Activated naive CD8-positive, alpha-beta T cell treated with anti-CD3 and anti-CD28 coated beads, Interleukin-2, amount 10 ng/mL, durations not matched to agents 7 days and 5 days (primary cell): ENCODE results near the gene EFNB2. TPM values are rescaled to one million over a fixed set of nuclear protein-coding genes. Genes with fewer than 3 reads are reported as not detected.

Experiments
- ATAC-seq: fragments of 150-1000 bp; cut with Tn5 transposase; one replicate; pipeline ENCODE4 v1.10.0; 2021; ENCODE audit warnings: low read depth, moderate library complexity
- POLR2A ChIA-PET: fragments of 350-600 bp; sonication (Branson Sonifier 250); formaldehyde crosslinking; loops from one replicate; lab custom pipeline; 2021; ENCODE audit warnings: antibody characterized with exemption; lab: Charles Lee
- DNase-seq: peaks from one replicate; pipeline ENCODE4 v3.0.0; 2021
- H3K27ac Mint-ChIP-seq: one replicate; pipeline ENCODE4 v1.8.0; 2022; ENCODE audit warnings: mild to moderate bottlenecking, mixed read lengths
- H3K27me3 Mint-ChIP-seq: one replicate; pipeline ENCODE4 v1.8.0; 2022; ENCODE audit warnings: mild to moderate bottlenecking, moderate library complexity, mixed read lengths
- H3K36me3 Mint-ChIP-seq: one replicate; pipeline ENCODE4 v1.8.0; 2021; ENCODE audit warnings: mild to moderate bottlenecking, mixed read lengths
- H3K4me1 Mint-ChIP-seq: one replicate; pipeline ENCODE4 v1.8.0; 2021; ENCODE audit warnings: mixed read lengths
- H3K4me3 Mint-ChIP-seq: one replicate; pipeline ENCODE4 v1.8.0; 2022; ENCODE audit warnings: mild to moderate bottlenecking, moderate library complexity, mixed read lengths
- H3K9me3 Mint-ChIP-seq: one replicate; pipeline ENCODE4 v1.8.0; 2021; ENCODE audit warnings: mixed read lengths
- total RNA-seq, 2 experiments: library from RNA; stranded (reverse); gene quantifications; one replicate each; pipeline ENCODE4 v1.2.3, GENCODE V29; 2021

Gene EFNB2
- total RNA-seq, 2 experiments from 2014 or later, result 0.14 to 0.23 TPM

DNA sequence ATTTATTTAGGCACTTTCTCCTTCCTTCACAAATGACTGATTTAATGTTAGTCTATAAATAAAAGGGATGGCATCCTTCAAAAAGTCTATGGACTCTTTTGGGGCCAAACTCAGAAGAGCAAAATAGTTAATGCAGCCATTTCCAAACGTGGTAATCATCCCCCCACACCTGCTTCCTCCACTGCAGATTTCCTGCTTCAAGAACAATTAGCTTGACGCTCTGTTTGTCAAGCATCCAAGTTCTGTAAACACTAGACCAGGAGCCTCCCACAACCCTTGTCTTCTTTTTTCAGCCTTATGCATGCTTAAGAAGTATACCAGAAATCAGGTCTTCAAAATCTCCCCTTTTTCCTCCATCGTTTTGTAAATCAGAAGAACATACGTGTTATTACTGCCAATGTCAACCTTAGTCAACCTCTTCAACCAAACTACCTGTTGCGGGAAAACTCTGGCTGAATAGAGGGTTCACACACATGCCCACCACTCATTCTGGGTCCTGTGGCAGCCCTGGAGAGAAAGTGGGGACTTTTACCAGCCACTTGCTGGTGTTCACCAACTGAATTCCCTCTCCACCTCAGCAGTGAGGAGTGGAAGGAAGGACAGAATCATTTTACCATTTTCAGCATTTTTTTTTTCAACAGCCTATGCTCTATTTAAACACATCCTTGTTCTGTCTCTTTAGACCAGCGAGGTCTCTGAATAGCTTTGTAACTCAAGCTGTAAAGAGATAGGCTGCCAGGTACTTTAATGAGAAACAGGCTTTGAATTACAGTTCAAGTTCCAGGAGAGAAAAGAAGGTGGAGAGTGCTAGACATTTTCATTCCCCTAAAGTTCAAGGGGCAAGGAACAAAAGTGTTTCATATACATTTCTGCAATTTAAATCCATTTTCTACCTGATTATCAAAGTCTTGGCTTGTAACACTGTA, 39.1 kb downstream of the EFNB2 start:
- Mint-ChIP-seq H3K36me3 (no peaks in the 10 kb centered on the region), H3K4me1 (peaks cover 17% of the 10 kb centered on the region), H3K27me3 (peaks cover 74% of the 10 kb centered on the region), H3K9me3 (no peaks in the 10 kb centered on the region), H3K27ac (no peak overlapping the region), H3K4me3 (no peak overlapping the region)
- ATAC-seq (no peak), DNase-seq (no peak)
- POLR2A ChIA-PET, result no interaction called here

DNA sequence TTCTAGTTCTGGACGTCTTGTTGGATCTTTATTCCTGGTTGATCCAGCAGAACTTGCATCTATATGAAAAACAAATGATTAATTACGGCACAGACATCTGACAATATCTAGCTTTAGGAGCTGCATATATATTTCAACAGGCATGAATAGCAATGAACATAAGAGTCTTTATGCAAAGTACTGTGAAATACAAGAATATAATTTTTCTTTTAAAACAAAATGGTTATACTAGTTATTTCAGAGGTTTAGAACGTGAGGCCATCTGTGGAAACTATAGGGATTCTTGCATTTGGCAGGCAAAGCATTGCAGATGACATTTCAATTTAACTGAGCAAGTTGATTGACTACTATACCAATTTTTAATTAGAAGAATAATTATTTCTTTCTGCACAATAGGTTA, 40.5 kb downstream of the EFNB2 start:
- Mint-ChIP-seq H3K9me3 (no peaks in the 10 kb centered on the region), H3K4me3 (no peak overlapping the region), H3K4me1 (peaks cover 17% of the 10 kb centered on the region), H3K27me3 (peaks cover 72% of the 10 kb centered on the region), H3K36me3 (no peaks in the 10 kb centered on the region), H3K27ac (no peak overlapping the region)
- POLR2A ChIA-PET, result no interaction called here
- no peak for ATAC-seq
- no peak for DNase-seq

DNA sequence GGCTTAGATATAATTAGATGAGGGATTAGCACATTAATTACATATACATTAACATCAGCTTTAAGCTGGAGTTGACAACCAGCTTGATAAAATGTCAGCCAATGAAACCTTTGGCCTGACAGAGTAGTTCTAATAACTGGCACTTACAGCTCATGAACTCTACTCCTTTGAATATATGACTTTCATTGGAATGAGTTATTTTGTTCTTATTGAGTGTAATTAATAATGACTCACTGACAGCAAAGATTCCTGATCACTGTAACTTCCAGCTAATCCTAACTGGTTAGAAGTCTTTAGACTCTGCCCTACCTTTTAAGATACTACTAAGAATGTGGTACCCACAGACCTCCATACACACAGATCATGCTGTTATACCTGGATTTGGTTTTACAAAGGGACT, 41.0 kb downstream of the EFNB2 start:
- peaks cover 17% of the 10 kb centered on the region for H3K4me1 Mint-ChIP-seq
- H3K36me3 Mint-ChIP-seq, result no peaks in the 10 kb centered on the region
- H3K9me3 Mint-ChIP-seq, result no peaks in the 10 kb centered on the region
- peaks cover 70% of the 10 kb centered on the region for H3K27me3 Mint-ChIP-seq
- no peak overlapping the region for H3K4me3 Mint-ChIP-seq
- ATAC-seq, result no peak
- no peak overlapping the region for H3K27ac Mint-ChIP-seq
- POLR2A ChIA-PET, result no interaction called here
- DNase-seq, result no peak

GRCh38 chr13:106493533-106494220, 41.8 kb downstream of the EFNB2 start:
- no peaks in the 10 kb centered on the region for H3K36me3 Mint-ChIP-seq
- DNase-seq (no peak), ATAC-seq (peak; percentile 68)
- H3K4me3 Mint-ChIP-seq, result peak overlapping the region; percentile 12
- POLR2A ChIA-PET, result no interaction called here
- H3K27me3 Mint-ChIP-seq, result peaks cover 69% of the 10 kb centered on the region
- H3K4me1 Mint-ChIP-seq, result peaks cover 17% of the 10 kb centered on the region
- no peak overlapping the region for H3K27ac Mint-ChIP-seq
- H3K9me3 Mint-ChIP-seq, result no peaks in the 10 kb centered on the region

GRCh38 chr13:106492588-106493475, 42.6 kb downstream of the EFNB2 start:
- no peak for DNase-seq
- no peak overlapping the region for H3K4me3 Mint-ChIP-seq
- H3K27ac Mint-ChIP-seq, result no peak overlapping the region
- no peaks in the 10 kb centered on the region for H3K36me3 Mint-ChIP-seq
- H3K9me3 Mint-ChIP-seq, result no peaks in the 10 kb centered on the region
- peaks cover 64% of the 10 kb centered on the region for H3K27me3 Mint-ChIP-seq
- POLR2A ChIA-PET, result no interaction called here
- no peak for ATAC-seq
- peaks cover 17% of the 10 kb centered on the region for H3K4me1 Mint-ChIP-seq

DNA sequence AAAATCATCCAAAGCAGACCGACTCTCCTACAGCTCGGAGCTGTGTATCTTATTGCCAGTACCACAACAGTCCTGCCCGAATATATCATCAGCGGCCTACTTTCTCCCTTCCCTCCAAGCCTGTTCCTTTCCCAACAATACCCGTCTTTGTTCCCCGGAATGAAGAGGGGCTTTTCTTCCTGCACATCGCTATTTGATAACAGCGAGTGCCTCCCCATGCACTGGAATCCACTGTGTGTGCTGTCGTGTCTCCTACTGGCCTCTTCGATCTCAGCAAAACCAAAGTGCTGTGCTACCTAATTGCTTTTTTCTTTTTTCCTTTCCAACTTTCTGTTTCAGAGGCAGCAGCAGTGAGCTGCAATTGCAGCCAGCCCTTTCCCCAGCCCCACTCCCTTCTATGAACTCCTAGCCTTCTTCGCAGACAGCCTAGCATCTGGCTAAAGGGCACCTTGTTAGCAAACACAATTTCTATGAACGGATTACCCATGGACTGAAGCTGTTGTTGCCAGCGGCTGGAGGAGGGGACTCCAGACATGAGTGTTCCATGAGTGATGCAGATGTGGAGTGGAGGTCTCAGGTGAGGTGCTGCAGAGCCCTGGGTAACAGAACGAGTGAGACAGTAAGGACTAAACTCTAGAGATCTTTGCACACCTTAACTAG, 43.4 kb downstream of the EFNB2 start:
- POLR2A ChIA-PET, result no interaction called here
- H3K9me3 Mint-ChIP-seq, result no peaks in the 10 kb centered on the region
- DNase-seq (no peak), ATAC-seq (no peak)
- H3K27me3 Mint-ChIP-seq, result peaks cover 58% of the 10 kb centered on the region
- no peaks in the 10 kb centered on the region for H3K36me3 Mint-ChIP-seq
- no peak overlapping the region for H3K27ac Mint-ChIP-seq
- peaks cover 17% of the 10 kb centered on the region for H3K4me1 Mint-ChIP-seq
- H3K4me3 Mint-ChIP-seq, result no peak overlapping the region

DNA sequence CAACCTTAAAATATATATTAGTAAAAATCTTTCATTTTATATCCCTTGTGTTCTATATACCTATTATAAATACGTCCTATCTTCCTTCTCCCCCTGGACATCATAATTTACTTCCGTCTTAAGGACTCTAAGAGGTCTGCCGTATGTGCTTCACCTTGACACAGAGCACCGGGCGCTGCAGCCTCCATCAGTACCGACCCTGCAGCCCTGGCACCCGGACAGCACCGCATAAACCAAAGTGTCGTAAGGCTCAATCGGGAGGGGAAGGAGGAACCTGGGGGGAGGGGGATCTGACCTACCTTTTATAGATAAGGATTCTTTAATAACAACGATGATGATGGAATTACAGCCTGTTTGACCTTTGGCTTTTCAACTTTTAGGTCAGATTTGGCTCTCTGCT, 44.0 kb downstream of the EFNB2 start:
- Mint-ChIP-seq H3K4me3 (no peak overlapping the region), H3K4me1 (peaks cover 17% of the 10 kb centered on the region), H3K27me3 (peaks cover 57% of the 10 kb centered on the region), H3K27ac (no peak overlapping the region), H3K9me3 (no peaks in the 10 kb centered on the region), H3K36me3 (no peaks in the 10 kb centered on the region)
- ATAC-seq, result no peak
- DNase-seq, result no peak
- POLR2A ChIA-PET, result no interaction called here

DNA sequence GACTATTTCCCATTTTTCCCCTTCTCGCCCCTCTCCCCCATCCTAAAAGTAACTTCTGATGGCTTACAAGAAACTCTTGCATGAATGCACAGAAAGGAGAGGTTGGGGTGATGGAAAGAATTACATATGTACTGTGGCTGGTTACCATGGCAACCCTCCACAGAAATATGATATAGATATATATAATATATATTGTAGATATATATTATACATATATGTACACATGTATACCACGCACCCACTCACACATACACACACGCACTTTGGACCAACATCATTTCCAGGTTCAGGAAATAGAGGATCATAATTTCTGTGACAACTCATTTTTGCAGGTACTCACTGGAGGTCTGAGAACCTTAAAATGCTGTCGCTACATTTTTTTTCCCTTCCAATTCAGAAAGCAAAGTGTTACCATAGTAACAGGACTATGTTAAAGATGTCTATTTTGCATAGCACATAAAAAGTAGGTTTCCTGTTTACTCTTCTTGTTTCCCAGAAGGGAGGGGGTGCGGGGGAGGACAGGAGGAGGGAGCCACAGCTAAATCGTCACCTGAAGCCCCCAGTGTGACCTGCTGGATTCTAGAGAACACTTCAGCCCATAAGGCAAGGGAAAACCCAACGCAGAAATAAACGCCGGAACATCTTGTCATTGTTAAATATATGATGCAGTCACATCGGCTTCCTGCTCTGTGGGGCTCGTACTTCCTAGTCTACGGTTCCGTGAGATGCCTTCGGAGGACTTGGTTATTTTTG, 44.7 kb downstream of the EFNB2 start:
- ATAC-seq, result no peak
- DNase-seq, result no peak
- peaks cover 52% of the 10 kb centered on the region for H3K27me3 Mint-ChIP-seq
- no peaks in the 10 kb centered on the region for H3K36me3 Mint-ChIP-seq
- H3K27ac Mint-ChIP-seq, result no peak overlapping the region
- H3K9me3 Mint-ChIP-seq, result no peaks in the 10 kb centered on the region
- POLR2A ChIA-PET, result no interaction called here
- H3K4me1 Mint-ChIP-seq, result peaks cover 17% of the 10 kb centered on the region
- H3K4me3 Mint-ChIP-seq, result peak overlapping the region; percentile 33

DNA sequence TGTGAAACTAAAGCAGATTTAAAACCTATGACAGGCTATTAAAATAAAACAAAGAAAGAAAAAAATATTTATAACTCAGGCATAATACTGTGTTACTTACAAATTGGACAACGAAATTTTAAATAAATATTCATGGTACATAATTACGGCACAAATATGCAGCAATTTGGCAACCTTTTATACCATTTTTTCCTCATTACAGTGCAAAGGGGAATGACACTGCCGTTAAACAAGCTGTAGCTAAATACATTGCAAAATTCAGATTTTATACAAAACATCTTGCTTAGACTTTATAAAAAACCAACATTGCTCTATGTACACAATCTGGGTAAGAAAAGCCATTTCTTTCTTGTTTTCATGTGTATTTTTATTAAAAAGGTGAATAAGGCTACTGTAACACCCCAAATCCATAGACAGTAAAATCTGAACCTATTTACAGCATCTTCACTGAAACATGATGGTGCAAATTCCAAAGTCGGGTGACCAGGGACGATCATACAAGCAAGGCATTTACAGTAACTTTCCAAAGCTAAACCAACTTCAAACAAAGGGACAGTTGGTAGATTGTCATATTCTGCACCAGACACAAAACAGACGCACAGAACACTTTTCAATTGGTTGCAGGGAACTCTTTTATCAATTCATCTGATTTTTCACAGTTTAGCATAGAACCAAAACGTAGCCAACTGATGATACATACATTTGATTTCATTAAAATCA, 45.5 kb downstream of the EFNB2 start:
- Mint-ChIP-seq H3K27me3 (peaks cover 47% of the 10 kb centered on the region), H3K36me3 (no peaks in the 10 kb centered on the region), H3K4me1 (peaks cover 17% of the 10 kb centered on the region), H3K9me3 (no peaks in the 10 kb centered on the region), H3K27ac (no peak overlapping the region), H3K4me3 (no peak overlapping the region)
- no peak for DNase-seq
- POLR2A ChIA-PET, result no interaction called here
- ATAC-seq, result no peak

DNA sequence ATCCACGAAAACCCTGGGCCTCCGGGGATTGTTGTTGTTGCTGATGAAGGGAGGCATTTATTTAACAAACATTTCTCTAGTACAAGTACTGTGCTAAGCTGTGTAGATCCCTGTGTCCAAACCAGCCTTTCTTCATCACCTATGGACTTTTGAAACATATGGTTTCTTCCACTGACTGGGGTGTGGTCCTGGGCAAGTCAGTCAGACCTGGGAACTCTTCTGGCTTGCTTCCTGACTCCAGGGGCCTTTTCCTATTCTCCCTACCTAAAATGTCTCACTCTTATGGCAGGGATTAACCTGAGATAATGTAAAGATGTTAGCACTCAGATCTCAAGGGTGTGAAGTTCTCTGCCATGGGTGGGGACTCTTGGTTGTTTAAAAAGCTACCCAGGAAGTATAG, 46.8 kb downstream of the EFNB2 start:
- H3K36me3 Mint-ChIP-seq, result no peaks in the 10 kb centered on the region
- DNase-seq, result no peak
- H3K9me3 Mint-ChIP-seq, result no peaks in the 10 kb centered on the region
- H3K27me3 Mint-ChIP-seq, result peaks cover 47% of the 10 kb centered on the region
- H3K4me3 Mint-ChIP-seq, result no peak overlapping the region
- POLR2A ChIA-PET, result no interaction called here
- no peak for ATAC-seq
- no peak overlapping the region for H3K27ac Mint-ChIP-seq
- H3K4me1 Mint-ChIP-seq, result peaks cover 13% of the 10 kb centered on the region

DNA sequence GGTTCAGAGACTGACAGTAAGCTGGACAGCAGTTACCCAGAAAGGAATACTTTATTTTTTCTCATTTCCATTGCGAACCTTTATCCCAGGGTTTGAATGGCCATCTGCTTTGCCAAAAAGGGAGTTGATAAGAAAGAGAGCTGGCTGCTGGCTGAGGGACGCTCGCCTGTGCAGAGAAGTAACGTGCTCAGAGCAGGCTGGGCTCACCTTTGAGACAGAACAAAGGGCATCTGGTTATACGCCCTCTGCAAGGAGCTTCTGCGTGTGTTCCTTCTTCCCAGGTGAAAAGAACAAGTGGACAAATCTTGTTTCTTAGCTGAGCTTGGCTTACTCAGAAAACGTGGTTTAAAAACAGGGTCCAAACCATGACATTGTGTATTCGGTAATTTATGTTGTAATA, 47.4 kb downstream of the EFNB2 start:
- no peaks in the 10 kb centered on the region for H3K36me3 Mint-ChIP-seq
- ATAC-seq (no peak), DNase-seq (no peak)
- POLR2A ChIA-PET, result no interaction called here
- H3K27ac Mint-ChIP-seq, result no peak overlapping the region
- no peaks in the 10 kb centered on the region for H3K9me3 Mint-ChIP-seq
- peaks cover 7% of the 10 kb centered on the region for H3K4me1 Mint-ChIP-seq
- peaks cover 49% of the 10 kb centered on the region for H3K27me3 Mint-ChIP-seq
- H3K4me3 Mint-ChIP-seq, result no peak overlapping the region

GRCh38 chr13:106487129-106487528, 48.3 kb downstream of the EFNB2 start:
- peaks cover 51% of the 10 kb centered on the region for H3K27me3 Mint-ChIP-seq
- DNase-seq (no peak), ATAC-seq (no peak)
- H3K36me3 Mint-ChIP-seq, result no peaks in the 10 kb centered on the region
- no peak overlapping the region for H3K27ac Mint-ChIP-seq
- H3K4me3 Mint-ChIP-seq, result no peak overlapping the region
- no peaks in the 10 kb centered on the region for H3K9me3 Mint-ChIP-seq
- POLR2A ChIA-PET, result no interaction called here
- H3K4me1 Mint-ChIP-seq, result peaks cover 5% of the 10 kb centered on the region
